HG02678 (cell line): ENCODE results near the gene TMEM134.
"Not testable (repeated sequence)": the region's sequence is repeated elsewhere in the genome, so short reads cannot be mapped to it uniquely, and the experiment has no call there.

Experiments
- ATAC-seq: cut with Tn5 transposase; IDR thresholded peaks from one replicate; pipeline ENCODE4 v1.9.1; 2021; ENCODE audit warnings: mild to moderate bottlenecking, moderate library complexity; ENCODE audit not compliant: unreplicated experiment

Gene TMEM134

DNA sequence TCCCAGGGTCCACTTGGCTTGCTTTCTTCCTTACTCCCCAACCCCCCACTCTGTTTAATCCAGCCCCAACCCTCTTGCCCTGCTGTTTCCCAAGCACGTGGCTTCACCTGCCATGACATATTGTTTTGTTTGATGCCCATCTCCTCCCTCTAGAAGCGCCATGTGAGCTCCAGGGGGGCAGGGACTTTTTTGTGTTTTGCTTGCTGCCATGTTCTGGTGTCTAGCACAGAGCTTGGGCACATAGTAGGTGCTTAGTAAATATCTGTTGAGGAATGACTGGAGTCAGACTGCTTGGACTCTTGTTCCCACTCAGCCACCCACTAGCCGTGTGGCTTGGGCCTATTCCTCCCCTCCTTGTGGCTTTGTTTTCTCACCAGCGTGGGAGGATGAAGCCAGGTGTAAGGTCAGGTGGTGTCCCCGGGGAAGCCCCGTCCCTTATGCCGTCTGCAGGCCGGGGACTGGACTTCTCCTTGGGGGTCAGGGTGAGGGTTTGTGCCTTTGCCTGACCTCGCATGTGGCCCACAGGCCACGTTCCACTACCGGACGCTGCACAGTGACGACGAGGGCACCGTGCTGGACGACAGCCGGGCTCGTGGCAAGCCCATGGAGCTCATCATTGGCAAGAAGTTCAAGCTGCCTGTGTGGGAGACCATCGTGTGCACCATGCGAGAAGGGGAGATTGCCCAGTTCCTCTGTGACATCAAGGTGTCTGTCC lies 17.6 kb upstream of the TMEM134 start:
- ATAC-seq, result peak; percentile 35

- not testable (repeated sequence) for ATAC-seq
Measured at GRCh38 chr11:67485873-67486361, 16.9 kb upstream of the TMEM134 start.

DNA sequence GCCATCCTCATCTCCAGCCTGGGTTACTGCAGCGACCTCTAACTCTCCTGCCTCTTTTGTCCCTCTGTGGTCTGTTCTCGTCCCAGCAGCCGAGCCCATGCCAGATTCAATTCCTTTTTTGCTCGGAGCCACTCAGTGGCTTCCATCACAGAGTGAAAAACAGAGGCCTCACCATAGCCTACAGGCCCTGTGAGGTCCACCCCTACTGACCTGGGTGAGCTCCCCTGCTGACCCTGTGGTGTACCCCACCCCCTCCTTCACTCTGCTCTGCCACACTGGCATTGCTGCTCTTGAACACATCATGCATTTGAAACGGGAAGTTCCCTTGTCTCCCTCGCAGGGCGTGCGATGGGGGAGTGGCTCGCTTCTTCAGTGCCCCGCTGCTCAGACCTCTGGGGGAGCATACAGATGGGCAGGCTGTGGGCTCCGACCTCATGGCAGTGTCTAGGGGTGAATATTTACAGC lies 15.8 kb upstream of the TMEM134 start:
- no peak for ATAC-seq

- ATAC-seq, result no peak
Measured at GRCh38 chr11:67483831-67484665, 15.0 kb upstream of the TMEM134 start.

GRCh38 chr11:67482827-67483798 lies 14.1 kb upstream of the TMEM134 start, which contains the start of gene AIP:
TSS of gene AIP (plus strand) at chr11:67483026. CDS start at chr11:67483159, 133 bp downstream.
- ATAC-seq, result peak; percentile 69

- ATAC-seq, result peak; percentile 0
Measured at GRCh38 chr11:67482275-67482826, 13.3 kb upstream of the TMEM134 start.

- ATAC-seq, result not testable (repeated sequence)
Measured at GRCh38 chr11:67477344-67478050, 8.4 kb upstream of the TMEM134 start.

DNA sequence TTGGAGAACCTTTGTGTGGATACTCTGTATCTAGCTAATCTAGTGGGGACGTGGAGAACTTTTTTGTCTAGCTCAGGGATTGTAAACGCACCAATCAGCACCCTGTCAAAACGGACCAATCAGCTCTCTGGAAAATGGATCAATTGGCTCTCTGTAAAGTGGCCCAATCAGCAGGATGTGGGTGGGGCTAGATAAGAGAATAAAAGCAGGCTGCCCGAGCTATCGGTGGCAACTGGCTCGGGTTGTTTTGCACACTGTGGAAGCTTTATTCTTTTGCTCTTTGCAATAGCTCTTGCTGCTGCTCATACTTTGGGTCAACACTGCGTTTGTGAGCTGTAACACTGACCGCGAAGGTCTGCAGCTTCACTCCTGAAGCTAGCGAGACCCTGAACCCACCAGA lies 7.6 kb upstream of the TMEM134 start:
- ATAC-seq, result not testable (repeated sequence)

DNA sequence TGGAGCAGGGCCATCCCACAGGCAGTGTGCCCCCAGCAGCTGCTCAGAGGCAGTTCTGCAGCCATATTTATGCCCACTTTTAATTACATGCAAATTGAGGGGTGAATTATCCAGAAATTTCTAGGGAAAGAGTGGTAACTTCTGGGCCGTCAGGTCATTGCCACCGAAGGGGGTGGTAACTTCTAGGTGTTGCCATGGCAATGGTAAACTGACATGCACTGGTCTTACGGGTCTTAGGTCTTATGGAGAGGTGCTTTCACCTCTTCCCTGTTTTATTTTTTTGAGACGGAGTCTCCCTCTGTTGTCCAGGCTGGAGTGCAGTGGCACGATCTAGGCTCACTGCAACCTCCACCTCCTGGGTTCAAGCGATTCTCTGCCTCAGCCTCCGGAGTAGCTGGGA lies 3.8 kb upstream of the TMEM134 start:
- no peak for ATAC-seq

DNA sequence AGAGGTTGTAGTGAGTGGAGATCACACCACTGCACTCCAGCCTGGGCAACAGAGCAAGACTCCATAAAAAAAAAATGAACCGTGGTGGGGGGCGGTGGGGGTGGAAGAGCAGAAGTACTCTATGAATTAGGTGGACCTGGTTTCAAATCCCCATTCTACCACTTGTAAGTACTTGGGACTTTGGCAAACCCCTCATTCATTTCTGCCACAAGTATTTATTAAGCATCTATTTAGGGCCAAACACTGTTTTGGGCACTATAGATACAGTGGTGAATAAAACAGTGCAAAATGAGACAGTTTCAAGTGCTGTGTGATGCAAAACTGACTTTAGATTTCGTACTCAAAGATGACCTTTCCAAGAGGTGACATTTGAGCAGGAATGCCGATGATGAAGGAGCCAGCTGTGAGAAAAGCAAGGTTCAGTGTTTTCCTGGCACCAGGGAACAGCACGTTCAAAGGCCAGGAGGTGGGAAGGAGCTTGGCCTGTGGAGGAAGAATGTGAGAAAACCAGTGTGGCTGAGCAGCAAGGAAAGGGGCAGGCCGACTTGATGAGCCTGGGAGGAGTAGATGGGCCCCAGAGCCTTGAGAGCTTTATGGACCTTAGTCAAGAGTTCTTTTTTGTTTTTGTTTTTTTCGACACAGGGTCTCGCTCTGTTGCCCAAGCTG lies 1.4 kb upstream of the TMEM134 start:
- ATAC-seq, result no peak

DNA sequence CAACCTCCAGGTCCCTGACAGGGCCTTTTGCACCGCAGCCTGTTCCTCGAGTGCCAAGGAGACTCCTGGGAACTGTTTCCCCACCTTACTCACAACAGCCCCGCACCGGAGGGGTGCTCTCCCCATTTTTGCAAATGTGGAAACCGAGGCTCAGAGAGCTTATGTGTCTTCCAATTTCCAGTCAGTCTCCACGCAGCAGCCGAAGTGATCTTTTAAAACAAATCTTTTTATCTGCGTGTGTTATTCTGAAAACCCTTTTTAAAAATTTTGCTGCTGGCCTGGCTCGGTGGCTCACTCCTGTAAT lies 409 bp upstream of the TMEM134 start:
- no peak for ATAC-seq

GRCh38 chr11:67468456-67468758 lies 644 bp downstream of the TMEM134 start:
- ATAC-seq, result peak; percentile 1

DNA sequence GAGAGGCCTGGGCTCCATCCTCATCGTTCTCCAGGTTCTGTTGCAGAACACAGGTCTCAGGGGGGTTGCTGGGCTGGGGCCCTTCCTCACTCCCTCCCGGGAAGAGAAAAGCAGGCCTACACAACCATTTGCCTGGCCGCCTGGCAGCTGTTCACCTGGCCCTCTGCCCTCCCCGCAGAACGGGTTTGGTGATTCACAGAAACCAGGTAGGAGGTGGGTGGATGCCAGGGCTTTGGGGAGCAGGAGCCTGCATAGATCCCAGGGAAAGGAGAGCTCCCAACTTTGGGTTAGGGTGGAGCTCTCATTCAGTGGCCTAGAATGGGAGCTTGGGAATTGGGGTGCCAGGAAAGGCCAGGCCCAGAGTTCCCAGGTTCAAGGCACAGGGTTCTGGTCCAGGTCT lies 995 bp downstream of the TMEM134 start:
- no peak for ATAC-seq

DNA sequence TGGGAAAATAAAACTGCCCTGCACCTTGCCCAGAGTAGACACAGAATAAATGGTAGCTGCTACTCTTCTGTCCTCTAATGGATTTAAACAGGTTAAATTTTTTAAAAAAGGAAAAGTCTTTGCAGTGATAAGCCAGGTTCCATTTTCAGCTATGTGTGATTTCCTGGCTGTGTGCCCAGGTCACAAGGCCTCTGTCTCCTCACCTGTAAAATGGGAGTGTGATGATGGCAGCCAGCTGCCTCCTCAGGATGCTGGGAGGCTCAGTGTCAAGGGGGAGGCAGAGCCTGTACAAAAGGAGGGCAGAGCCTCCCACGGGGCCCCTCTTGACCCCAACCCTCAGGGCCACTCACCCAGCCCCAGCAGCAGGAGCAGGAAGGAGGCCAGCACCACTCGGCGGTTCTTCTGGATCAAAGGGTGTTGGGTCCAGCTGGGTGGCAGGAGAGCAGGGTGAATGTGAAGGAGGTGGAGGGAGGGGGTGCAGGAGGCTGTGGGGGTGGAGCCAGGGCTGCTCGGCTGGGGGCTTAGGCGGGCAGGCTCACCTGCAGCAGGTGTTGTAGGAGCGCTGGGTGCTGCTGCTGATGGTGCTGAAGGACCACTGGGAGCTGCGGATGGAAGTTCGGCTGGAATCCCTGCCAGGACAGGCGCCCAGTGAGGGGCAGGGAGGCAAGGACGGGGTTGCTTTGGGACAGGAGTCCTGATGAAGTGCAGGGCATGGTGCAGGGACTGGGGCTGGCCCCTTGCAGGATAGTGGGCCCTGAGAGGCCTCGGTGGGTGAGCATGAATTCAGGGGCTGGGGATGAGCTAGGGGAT lies 1.9 kb downstream of the TMEM134 start:
- ATAC-seq, result no peak

DNA sequence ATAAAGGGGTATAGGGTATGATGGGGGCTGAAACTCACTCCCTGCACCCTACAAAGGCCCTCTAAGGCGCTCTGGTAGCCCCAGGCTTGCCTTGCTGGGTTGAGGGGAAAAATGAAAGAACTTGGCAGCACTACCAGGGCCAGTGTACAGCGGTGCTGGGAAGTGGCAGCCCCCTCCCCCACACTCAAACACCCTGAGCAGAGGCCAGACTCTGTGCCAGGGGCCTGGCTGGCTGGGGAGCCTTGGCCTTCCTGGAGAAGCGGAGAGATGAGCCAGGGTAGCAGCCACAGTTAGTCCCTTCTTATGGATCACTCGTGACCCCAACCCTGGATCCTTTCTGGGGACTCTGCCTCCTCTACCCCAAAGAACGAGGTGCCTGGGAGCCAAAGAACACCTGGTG lies 2.7 kb downstream of the TMEM134 start:
- no peak for ATAC-seq

DNA sequence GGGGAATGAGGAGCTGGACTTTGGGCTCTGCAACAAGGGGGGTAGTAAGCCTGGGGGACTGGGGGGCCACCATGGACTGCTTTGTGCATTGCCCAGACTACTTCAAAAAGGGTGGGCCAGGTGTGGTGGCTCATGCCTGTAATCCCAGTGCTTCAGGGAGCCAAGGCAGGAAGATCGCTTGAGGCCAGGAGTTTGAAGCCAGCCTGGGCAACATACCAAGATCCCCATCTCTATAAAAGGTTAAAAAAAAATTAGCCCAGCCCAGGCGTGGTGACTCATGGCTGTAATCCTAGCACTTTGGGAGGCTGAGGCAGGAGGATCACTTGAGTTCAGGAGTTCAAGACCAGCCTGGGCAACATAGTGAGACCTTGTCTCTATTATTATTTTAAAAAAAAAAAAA lies 3.5 kb downstream of the TMEM134 start:
- ATAC-seq, result not testable (repeated sequence)

DNA sequence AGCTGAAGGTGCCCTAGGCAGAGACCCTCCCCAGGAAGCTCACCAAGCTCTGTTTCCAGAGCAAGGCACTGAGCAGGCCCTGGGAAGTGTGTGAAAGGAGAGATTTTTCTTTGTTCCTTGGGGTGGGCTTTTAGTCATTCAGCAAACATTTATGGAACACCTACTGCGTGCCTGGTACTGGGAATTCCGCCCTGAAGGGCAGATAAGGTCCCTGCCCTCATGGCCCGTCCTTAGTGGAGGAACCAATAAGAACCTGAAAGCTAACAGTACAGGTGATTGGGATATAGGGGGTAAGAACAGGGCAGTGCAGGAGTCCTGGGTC lies 3.9 kb downstream of the TMEM134 start:
- no peak for ATAC-seq

GRCh38 chr11:67464411-67465188 lies 4.5 kb downstream of the TMEM134 start:
- peak; percentile 55 for ATAC-seq
